ENCODE data around the gene ATP9B. TPM values are rescaled to one million over a fixed set of nuclear protein-coding genes. Genes with fewer than 3 reads are reported as not detected.

Gene ATP9B
- total RNA-seq, 1 experiment from 2014 or later = 20.9 TPM

DNA sequence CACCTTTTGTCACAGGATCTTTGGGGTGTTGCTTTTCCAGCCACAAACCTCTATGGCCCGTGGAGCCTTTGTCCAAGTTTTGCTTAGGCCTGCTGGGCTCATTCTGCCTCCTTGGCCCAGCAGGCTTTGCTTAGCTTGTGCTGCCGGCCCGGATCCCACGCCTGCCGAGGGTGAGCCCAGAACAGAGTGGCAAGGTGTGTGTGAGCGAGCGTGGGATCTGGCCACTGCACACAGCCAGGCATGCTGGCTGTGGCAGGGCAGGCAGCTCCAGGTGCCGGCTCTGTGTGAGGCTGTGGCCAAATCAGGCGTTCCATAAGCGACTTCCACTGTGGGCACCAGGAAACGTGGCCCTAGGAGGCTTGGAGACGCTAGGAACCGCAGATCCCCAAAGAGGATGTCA is 97.5 kb downstream of the ATP9B start:
- no peak overlapping the region for H3K27ac Mint-ChIP-seq
- H3K4me2 ChIP-seq (ENCODE audit: insufficient read depth, insufficient read length, low read length) = no peak overlapping the region
- TF ChIP-seq CTCF (conservative IDR thresholded peaks at IDR 0.05) = no peak
- H3K9ac ChIP-seq (ENCODE audit: extremely low read depth, insufficient read length, low read length) = no peak overlapping the region
- peaks cover 0 to 4% of the 10 kb centered on the region in 2 experiments; a peak in 1 of 4 replicates for H3K4me1 Mint-ChIP-seq
- H4K20me1 ChIP-seq (ENCODE audit: control insufficient read depth, insufficient read depth, insufficient read length) = no peaks in the 10 kb centered on the region
- no peak overlapping the region for H3T11ph ChIP-seq (ENCODE audit: low read length)
- no peaks in the 10 kb centered on the region for H3K27me3 Mint-ChIP-seq (ENCODE audit: low read depth)
- H3K56ac ChIP-seq (ENCODE audit: insufficient read length, low read depth, low read length) = no peak overlapping the region
- H3K9me3 Mint-ChIP-seq = peaks cover 0 to 3% of the 10 kb centered on the region in 2 experiments; a peak in 1 of 5 replicates
- WGBS (ENCODE audit: extremely low coverage, insufficient read length, low lambda C conversion rate) = no CpG with 5 or more reads among the region's 13 CpGs
- peaks cover 20 to 30% (median 24%) of the 10 kb centered on the region in 3 experiments for H3K36me3 Mint-ChIP-seq (ENCODE audit: insufficient read depth in 1 of 3, low read depth in 3 of 3)
- no peak overlapping the region for H2BK120ac ChIP-seq (ENCODE audit: low read depth, low read length, poor library complexity, severe bottlenecking)
- no peak overlapping the region for H2BK5ac ChIP-seq (ENCODE audit: insufficient read length, low read length)
- no peak overlapping the region for H3K27ac ChIP-seq (ENCODE audit: insufficient read length, low read depth, low read length)
- H4K8ac ChIP-seq (replicated peaks; ENCODE audit: insufficient read length, low read depth, low read length) = no peak overlapping the region
- H2BK12ac ChIP-seq (ENCODE audit: insufficient read length, low read depth, low read length) = no peak overlapping the region
- H3K4me3 Mint-ChIP-seq = no peak overlapping the region
- no peak overlapping the region for H3K18ac ChIP-seq (ENCODE audit: insufficient read length, low read depth, low read length)
- no peaks in the 10 kb centered on the region for H3K27me3 ChIP-seq (ENCODE audit: insufficient read depth, low read length)
- no peak overlapping the region for H4K5ac ChIP-seq (ENCODE audit: insufficient read length, low read depth, low read length)
- H3K4ac ChIP-seq (ENCODE audit: low read depth, low read length) = no peak overlapping the region
- H2AK5ac ChIP-seq (ENCODE audit: insufficient read length, low read length) = no peak overlapping the region
- H2BK20ac ChIP-seq (ENCODE audit: low read depth, low read length, poor library complexity, severe bottlenecking) = no peak overlapping the region
- no peak overlapping the region for H2BK15ac ChIP-seq (ENCODE audit: low read depth, low read length)
- no peak for DNase-seq
- no peaks in the 10 kb centered on the region for H3K79me2 ChIP-seq (ENCODE audit: insufficient read depth, low read length)
- H3K23me2 ChIP-seq (ENCODE audit: insufficient read length, low read depth, low read length, poor library complexity, severe bottlenecking) = no peaks in the 10 kb centered on the region
- H3K23ac ChIP-seq (ENCODE audit: insufficient read length, low read depth, low read length) = no peak overlapping the region
- no peak overlapping the region for H4K91ac ChIP-seq (ENCODE audit: insufficient read length, low read depth, low read length)
- no peak overlapping the region for H3K14ac ChIP-seq (ENCODE audit: insufficient read depth, low read length)
- H3K4me1 ChIP-seq (ENCODE audit: insufficient read depth, low read length) = no peaks in the 10 kb centered on the region
- H2AFZ ChIP-seq (ENCODE audit: low read length) = no peak overlapping the region
- H3K9me3 ChIP-seq (ENCODE audit: control insufficient read depth, low read depth, low read length) = no peaks in the 10 kb centered on the region
- H3K79me1 ChIP-seq (ENCODE audit: insufficient read depth, low read depth, low read length, poor library complexity, severe bottlenecking) = no peaks in the 10 kb centered on the region
